Measurements from ENCODE around the gene DGKZ.

DNA sequence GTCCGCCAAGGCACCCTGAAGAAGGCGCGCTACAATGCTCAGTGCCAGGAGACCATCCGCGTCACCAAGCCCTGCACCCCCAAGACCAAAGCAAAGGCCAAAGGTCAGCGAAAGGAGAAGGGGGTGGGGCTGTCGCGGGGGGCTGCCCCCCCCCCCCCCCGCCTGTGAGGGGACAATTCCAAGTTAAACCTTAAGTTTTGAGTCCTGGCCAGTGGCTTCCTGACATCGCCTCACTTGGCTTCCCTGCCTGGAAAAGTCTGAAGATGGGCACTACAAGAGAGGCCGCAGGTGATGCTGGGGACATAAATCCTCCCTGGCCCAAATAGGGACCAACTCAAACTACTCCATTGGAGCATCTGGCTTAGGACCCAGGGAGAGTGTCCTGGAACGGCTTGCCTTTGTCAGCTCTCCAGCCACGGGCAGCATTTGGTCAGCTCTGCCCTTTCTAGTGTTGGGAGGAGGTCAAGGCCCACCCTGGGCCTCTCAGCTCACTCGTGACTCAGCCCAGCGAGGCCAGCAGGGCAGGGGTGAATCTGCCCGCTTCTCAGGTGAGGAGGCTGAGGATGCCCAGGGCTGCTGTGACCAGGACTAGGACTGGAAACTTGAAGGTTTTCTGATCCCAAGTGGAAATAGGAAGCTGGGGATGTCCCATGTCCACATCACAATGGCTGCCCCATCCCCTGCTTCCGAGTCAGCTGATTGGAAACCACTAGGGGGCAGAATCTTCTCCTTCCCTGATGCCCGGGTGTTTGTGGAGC, 35.6 kb downstream of the DGKZ start:
- TF ChIP-seq EP300 (IDR thresholded peaks at IDR 0.05): no peak
- TF ChIP-seq, protein P1, sequence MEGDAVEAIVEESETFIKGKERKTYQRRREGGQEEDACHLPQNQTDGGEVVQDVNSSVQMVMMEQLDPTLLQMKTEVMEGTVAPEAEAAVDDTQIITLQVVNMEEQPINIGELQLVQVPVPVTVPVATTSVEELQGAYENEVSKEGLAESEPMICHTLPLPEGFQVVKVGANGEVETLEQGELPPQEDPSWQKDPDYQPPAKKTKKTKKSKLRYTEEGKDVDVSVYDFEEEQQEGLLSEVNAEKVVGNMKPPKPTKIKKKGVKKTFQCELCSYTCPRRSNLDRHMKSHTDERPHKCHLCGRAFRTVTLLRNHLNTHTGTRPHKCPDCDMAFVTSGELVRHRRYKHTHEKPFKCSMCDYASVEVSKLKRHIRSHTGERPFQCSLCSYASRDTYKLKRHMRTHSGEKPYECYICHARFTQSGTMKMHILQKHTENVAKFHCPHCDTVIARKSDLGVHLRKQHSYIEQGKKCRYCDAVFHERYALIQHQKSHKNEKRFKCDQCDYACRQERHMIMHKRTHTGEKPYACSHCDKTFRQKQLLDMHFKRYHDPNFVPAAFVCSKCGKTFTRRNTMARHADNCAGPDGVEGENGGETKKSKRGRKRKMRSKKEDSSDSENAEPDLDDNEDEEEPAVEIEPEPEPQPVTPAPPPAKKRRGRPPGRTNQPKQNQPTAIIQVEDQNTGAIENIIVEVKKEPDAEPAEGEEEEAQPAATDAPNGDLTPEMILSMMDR (IDR thresholded peaks at IDR 0.05): peak; percentile 61
- TF ChIP-seq BHLHE40 (IDR thresholded peaks at IDR 0.05; ENCODE audit: low read depth, low read length): no peak
- TF ChIP-seq POLR2A (IDR thresholded peaks at IDR 0.05; ENCODE audit: low read length): no peak
- TF ChIP-seq, protein P2, sequence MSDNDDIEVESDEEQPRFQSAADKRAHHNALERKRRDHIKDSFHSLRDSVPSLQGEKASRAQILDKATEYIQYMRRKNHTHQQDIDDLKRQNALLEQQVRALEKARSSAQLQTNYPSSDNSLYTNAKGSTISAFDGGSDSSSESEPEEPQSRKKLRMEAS (IDR thresholded peaks at IDR 0.05): no peak
- TF ChIP-seq HOXA7 (CRISPR knock-in tag; IDR thresholded peaks at IDR 0.05): no peak
- no peak for TF ChIP-seq RCOR1 (IDR thresholded peaks at IDR 0.05; ENCODE audit: low read depth, low read length)
- TF ChIP-seq JUN (IDR thresholded peaks at IDR 0.05): no peak
- TF ChIP-seq, protein P3, sequence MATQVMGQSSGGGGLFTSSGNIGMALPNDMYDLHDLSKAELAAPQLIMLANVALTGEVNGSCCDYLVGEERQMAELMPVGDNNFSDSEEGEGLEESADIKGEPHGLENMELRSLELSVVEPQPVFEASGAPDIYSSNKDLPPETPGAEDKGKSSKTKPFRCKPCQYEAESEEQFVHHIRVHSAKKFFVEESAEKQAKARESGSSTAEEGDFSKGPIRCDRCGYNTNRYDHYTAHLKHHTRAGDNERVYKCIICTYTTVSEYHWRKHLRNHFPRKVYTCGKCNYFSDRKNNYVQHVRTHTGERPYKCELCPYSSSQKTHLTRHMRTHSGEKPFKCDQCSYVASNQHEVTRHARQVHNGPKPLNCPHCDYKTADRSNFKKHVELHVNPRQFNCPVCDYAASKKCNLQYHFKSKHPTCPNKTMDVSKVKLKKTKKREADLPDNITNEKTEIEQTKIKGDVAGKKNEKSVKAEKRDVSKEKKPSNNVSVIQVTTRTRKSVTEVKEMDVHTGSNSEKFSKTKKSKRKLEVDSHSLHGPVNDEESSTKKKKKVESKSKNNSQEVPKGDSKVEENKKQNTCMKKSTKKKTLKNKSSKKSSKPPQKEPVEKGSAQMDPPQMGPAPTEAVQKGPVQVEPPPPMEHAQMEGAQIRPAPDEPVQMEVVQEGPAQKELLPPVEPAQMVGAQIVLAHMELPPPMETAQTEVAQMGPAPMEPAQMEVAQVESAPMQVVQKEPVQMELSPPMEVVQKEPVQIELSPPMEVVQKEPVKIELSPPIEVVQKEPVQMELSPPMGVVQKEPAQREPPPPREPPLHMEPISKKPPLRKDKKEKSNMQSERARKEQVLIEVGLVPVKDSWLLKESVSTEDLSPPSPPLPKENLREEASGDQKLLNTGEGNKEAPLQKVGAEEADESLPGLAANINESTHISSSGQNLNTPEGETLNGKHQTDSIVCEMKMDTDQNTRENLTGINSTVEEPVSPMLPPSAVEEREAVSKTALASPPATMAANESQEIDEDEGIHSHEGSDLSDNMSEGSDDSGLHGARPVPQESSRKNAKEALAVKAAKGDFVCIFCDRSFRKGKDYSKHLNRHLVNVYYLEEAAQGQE (IDR thresholded peaks at IDR 0.05): no peak
- peak in 1 of 2 experiments; percentile 51; a peak in 3 of 5 replicates for TF ChIP-seq RAD21 (conservative IDR thresholded peaks at IDR 0.05 in 1 of 2, IDR thresholded peaks at IDR 0.05 in 1 of 2)
- TF ChIP-seq POLR2AphosphoS2 (conservative IDR thresholded peaks at IDR 0.05; ENCODE audit: low read length): no peak
- TF ChIP-seq, protein P4, sequence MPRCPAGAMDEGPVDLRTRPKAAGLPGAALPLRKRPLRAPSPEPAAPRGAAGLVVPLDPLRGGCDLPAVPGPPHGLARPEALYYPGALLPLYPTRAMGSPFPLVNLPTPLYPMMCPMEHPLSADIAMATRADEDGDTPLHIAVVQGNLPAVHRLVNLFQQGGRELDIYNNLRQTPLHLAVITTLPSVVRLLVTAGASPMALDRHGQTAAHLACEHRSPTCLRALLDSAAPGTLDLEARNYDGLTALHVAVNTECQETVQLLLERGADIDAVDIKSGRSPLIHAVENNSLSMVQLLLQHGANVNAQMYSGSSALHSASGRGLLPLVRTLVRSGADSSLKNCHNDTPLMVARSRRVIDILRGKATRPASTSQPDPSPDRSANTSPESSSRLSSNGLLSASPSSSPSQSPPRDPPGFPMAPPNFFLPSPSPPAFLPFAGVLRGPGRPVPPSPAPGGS (IDR thresholded peaks at IDR 0.05): no peak
- no peak for TF ChIP-seq RFX5 (IDR thresholded peaks at IDR 0.05)
